ENCODE measurements around the gene RALGPS1.

Gene RALGPS1

DNA sequence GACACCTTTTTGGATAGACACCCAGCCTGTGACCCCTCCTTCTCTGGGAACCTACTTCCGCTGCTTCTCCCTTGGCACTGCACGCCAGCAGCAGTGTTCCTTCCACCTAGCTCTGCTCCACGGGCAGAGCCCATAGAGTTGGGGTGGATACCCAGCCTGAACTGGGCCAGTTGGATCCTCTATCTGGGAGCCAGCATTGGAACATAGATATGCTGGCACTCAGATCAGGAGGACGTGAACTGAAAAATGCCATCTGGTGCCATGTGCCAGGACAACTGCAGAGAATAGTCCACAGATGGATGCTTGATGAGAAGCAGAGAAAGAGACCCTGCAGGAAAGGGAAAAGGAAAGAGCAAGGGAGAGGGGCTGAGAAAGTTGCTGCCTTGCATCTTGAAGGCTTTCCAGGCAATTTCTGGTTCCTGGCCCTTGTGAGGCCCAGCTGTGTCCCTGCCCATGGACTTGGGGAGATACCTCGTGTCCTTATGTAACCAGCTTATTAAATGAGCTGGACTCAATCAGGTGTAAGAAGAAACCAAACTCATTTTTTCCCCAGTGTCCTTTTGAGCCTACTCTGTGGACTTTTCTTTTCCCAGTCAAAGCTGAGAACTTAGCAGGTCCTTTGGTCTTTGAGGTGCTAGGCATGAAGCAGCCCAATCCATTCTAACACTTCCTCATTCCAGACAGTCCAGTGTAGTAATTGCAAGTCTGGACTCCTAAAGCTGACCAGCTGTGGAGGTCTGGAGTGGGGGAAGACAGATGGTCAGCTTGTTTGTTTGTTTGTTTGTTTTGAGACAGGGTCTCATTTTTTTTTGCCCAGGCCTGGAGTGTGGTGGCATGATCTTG is 168.8 kb downstream of the RALGPS1 start:
- no peak for DNase-seq

DNA sequence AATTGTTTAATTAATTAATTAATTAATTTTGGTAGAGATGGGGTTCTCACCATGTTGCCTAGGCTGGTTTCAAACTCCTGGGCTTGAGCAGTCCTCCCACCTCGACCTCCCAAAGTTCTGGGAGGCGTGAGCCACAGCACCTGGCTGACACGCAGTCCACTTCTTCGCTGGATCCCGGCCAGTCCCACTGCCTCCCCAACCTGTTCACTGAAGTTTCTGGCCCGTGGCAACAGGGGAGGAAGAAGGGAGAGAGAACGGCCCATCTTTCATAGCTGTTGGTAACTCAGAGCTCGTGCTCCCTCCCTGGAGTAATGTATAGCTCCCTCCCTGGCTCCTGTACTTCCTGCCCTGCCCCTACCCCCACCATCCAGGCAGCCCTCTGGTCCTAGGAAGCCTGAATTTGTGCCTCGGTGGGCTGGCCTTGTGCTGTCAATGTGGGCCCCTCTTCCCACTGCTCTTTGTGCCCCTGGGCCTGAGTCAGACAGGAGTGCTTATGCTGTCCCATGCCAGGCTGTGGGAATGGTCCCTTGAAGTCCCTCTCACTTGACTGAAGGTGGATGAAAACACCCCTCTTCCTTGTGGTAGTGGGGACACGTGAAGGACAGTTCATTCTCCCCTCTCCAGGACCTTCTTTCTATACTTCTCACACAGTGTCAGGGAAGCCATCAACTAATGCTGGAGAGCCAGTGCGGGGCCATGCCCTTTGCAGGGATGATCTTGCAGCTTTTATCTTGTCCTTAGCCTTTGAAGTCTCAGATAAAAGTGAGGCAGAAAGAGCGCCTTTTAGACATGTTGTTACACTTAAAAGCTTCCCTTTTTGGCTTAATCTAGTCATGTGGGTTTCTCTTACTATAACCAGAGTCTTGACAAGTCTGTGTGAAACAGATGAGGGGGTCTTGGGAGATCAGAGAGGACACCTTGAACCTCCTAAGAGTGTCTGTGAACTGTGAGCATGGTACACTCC is 169.8 kb downstream of the RALGPS1 start:
- DNase-seq = no peak

DNA sequence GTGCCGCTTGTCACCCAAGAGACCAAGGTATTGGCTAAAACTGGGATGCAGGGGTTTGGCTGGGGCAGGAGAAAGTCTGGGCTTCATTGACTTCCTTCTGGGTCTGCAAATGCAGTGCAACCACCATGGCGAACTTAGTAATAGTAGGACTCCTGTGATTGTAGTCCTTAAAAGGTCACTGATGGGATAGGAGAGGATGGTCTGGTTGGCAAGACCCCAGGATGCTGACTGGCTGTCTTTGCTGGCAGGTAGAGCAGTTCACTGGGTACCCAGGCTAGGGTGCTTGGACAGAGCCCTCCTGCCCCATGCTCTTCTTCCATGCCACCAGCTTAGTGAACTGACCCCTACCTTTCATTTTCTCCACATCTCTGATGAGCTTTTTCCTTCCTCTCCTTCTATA is 170.6 kb downstream of the RALGPS1 start:
- DNase-seq = no peak

DNA sequence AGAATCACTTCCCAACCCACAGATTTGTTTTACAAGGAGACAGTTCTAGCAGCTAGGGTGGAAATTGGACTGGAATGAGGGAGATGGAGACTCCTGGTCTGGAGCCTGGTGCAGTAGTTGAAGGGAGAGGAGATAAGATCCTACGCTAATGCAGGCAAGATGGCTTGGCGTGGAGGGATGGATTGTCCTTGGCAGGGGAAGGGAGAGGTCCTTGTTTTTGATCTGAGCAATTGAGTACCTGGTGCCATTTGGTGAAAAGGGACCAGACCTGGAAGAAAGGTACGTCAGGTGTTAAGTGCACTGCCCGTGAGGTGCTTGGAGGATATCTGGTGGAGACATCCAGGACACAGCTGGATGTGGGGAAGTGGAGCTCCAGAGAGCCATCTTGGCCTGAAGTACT is 172.2 kb downstream of the RALGPS1 start:
- DNase-seq = no peak

DNA sequence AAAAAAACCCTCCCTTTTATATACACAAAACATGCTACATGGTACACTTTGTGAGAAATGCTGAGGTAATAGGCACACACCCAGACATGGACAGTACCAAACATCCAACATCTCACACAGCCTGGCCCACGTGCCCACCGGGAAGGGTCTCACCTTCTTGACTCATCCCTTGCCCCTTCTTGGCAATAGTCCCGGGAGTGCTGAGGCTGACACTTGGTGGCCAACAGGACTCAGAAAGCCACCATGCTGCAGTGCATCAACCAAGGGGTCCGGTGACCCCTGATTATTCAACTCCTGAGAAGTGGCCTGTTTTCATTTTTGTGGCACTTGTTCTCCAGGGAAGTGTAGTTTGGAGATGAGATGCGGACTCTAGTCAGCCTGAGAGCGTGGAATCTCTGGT is 172.8 kb downstream of the RALGPS1 start:
- DNase-seq = no peak

DNA sequence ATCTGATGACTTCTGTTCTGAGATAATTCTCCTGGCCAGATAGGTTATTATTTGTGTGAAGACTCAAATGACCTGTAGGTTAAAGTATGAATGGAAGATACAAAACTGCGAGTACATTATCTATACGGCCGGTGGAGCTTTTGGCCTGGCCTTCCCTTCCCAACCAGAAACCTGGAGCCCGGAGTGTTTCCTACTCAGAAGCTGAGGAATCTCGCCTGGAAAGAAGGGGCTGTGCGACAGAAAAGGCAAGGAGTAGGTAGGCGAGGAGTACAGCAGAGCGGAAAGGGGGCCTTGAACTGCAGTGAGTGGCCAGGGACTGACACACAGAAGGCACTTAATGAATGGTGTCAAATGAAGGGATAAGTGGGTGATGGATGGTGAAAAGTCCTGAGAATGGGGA is 173.3 kb downstream of the RALGPS1 start:
- DNase-seq = no peak

DNA sequence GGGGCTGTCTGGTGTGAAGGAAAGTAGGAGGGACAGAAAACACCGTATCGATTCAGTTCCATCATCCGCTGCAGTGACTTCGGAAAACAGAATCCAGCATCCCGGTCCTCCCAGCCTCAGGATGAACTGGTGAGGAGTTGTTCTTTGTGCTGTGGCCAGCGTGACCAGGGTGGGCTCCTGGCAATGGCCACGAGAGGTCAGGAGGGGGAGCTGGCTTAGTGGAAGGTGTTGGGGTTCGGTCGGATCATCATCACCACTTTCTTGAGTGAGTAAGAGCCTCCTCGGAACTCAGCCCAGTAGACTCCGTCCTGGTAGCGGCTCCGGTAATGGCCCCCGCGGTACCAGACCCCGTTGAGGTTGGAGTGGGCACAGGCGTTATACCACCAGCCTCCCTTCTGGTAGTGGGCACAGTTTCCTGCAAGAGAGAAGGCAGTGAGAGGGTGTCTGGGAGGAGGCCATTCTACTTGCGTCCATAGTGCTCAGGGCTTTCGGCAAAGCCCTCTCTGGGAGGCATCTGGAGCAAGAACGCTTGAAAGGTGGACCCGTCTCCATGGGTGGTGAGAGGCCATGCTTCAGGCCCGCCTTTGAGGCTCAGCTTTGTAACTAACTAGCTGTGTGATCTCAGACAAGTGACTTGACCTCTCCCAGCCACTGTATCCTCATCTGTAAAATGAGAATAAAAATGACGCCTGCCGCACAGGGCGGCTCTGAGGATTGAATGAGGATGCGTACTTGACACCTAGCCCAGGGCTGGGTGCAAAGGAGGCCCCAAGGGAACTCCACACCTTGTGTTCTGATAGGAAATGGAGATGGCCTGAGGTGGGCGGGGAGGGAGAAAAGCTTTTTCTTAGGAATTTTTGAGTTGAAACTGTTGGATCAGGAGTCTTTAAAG is 174.4 kb downstream of the RALGPS1 start:
- no peak for DNase-seq

DNA sequence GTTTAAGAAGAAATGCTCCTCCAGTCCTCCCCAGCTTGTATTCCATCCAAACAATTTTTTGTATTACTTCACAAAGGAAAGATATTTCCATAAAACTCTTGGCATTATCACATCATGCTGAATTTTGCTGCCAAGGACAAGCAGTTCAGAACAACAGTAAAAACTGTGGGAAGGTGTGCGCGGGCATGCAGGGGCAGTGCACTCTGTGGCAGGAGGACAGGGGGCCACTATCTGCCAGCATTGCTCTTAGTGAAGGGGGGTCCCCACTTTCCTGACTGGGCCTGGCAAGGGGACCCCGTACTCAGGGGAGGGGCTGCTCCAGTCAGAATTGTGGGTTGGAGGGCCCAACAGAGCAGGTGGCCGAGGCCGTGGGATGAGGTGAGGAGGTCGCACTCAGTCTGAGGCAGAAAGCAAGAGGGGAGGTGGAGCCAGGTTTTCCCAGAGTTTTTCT is 175.1 kb downstream of the RALGPS1 start:
- DNase-seq = no peak

DNA sequence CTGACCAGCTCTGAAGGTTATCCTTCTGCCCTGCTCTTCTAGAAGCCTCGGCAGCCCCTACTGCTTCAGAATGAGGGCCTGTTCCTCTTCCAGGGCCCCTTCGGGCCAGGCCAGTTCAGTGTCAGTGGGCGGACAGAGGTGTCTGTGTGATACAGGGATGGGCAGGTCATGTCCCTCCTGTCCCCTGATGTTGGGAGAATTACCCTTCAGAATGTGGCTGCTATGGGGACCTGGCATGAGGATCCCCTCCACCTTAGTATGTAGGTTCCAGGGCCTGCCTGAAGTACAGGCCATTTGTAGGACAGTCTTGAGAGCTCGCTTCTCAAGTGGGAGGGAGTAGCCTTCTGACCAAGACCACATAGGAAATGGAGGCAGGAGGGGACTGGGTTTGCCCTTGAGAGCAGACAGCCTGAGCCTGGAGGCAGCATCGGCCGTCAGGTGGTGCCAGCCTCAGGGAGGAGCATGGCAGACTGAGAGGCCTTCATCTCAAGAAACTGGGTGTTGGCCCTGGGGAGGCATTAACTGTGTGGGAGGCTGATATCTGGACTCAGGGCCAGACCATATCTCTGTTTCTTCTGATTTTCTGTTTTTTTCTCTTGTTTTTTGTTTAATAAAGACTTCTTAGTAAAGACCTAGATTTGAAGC is 175.9 kb downstream of the RALGPS1 start:
- no peak for DNase-seq

DNA sequence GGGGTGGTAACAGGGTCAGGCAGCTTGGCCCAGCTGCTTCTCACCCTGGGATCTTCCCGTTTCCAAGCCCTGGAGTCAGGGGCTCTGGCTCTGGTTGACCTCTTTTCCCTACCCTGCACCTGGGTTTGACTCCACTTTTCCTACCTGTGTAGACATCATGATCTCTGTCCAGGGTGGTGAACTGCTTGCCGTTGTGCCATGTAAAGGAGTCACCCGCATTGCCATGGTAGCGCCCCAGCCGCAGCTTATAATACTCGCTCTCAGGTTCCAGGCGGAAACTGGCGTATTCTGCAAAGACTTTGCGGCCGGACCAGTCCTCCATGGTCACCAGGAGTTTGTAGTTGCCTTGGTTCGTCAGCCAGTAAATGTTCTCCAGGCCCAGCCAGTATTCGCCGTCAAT is 176.9 kb downstream of the RALGPS1 start:
- DNase-seq = no peak

DNA sequence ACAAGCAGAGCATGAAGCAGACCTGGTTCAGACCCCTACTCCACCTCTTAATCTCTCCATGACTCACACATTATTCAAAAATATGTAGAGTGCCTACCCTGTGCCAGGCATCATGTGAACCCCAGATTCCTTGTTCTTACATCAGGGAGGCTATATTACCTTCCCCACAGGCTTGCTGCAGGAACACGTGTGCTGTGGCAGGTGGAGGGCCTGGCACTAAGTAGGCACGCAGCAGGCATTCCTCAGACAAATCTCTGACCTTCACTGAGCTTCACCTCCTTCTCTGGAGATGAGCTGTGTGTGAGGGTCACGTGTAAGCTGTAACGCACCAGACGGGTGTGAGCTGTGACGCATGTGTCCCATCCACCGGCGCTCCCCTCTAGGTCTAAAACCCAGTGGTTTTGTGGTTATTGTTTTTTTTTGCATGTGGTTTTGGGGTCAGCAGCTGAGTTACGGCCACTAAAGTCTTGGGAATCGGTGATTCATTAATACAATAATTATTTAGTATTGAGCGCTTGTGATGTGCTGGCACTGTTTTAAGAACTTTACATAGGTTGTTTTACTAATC is 177.5 kb downstream of the RALGPS1 start:
- DNase-seq = no peak

DNA sequence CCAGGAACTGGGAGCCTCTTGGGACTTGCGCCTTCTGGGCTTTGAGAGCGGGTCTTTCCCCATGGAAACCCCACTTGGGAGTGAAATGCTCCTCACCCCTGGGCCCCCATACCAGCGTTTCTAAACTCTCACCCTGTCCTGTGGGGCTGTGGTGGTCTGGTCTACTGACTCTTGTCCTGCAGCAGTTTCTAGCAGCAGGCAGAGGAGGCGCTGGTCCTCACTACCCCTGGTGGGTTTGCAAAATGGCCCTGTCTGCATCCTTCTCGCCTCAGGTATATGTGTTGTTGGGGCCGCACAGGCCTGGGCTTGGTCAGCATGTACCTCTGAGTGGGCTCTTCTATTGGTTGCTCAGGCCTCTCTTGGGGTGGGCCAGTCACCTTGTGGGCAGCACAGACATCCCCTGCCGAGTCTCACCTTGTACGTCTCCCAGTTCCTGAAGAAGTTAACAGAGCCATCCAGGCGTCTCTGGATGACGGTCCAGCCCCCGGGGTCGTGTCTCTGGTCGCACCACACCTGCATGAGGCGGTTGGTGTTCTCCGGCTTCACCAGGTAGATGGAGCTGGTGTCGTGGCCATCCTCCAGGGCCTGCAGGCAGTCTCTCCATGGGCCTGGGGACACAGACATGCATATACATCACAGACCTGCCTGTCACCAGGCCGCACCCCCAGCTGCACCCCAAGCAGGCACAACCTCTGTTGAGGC is 178.9 kb downstream of the RALGPS1 start:
- DNase-seq = no peak

DNA sequence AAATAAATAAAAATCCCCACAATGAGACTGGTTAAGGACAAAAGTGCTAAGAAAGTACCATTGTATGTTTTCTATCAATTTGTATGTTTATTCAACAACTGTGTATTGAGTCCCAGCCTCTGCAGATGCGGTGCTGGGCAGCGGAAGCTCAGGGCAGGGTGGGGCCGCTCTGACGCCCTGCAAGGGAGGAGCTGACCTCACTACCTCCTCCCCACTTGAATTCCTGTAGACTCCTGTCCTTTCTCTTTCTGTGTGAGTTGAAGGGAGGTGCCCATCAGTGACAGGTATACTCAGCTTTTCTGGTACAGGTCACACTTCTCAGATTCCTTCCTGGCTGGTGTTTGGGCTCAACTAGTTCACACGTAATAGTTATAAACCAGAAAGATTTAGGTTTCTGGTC is 180.8 kb downstream of the RALGPS1 start:
- no peak for DNase-seq

DNA sequence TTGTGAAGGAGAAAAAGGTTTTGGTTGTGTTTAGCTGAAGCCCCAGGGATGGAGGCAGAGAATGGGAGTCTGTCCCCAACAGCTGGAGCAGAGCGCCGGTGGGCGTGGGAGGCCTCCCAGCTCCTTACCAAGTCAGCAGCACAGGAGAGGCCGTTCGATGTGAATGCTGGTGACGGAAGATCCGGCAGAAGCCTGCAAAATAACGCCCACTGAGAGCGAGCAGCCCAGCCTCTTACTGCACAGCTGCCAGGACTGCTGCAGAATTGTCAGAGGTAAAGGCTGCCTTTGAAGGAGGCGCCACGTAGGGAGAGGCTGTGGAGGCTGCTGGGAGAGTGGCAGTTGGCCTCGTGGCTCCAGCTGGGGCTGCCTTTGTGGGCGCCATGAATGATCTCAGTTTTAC is 181.6 kb downstream of the RALGPS1 start:
- no peak for DNase-seq

DNA sequence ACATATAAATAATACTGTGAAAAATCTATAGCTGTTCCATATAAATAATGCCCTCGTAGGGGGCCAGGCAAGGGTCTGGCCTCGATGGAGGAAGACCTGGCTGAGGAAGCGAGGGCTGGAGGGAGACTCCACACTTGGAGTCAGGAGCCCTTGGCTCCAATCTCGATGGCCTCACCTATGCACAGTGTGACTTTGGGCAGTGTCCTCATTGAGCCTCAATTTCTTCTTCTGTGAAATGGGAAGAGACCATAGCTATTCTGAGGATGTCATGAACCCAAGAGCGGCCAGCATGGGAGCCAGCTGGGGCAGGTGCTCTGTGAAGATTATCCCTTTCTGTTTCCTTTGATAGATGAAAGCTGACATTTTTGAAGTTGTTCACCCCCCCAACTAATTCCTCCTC is 183.1 kb downstream of the RALGPS1 start:
- DNase-seq = no peak

DNA sequence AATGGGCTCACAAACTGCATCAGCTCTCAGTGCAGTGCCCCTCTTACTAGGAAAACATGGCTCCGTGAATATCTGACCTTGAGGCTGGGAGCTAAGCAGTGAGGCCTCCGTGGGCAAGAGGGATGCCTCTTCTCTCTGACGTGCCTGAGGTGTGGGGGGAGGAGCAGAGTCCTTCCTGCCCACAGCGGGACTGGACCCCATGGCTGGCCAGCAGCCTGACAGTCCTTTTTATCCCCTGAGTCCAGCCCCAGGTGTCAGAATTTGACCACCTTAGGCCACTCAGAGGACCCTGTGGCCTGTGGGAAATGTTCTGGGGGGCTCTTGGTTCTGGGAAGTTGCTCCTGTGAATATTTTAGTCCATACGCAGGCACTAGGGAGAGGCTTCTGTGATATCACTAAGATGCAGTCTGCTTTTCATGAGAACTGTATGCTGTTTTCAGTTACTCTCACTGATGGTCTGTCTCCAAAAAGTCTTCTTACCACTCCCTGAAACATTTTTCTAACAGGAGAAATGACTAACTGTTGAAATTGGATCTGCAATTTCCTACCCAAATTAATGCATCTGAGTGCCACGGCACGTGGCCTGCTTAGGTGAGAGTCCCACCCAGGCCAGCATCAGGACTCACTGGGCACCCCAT is 184.5 kb downstream of the RALGPS1 start:
- no peak for DNase-seq

DNA sequence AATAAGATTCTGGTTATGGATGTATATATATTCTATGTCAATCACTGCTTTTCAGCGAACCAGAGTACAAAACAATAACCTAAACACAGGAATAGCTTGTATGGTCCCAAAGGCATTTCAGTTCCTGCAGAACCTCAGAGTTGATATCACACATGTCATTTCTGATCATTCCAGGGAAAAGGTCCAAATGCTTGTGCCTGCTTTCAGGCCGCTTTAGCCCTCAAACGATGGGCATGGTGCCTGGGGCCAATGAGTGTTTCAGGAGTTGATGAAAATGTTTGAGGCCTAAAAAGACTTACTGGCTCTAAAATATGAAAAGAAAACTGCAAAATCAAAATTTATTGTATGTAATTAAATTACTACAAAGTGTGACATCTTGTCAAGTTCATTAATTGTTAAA is 185.1 kb downstream of the RALGPS1 start:
- no peak for DNase-seq

DNA sequence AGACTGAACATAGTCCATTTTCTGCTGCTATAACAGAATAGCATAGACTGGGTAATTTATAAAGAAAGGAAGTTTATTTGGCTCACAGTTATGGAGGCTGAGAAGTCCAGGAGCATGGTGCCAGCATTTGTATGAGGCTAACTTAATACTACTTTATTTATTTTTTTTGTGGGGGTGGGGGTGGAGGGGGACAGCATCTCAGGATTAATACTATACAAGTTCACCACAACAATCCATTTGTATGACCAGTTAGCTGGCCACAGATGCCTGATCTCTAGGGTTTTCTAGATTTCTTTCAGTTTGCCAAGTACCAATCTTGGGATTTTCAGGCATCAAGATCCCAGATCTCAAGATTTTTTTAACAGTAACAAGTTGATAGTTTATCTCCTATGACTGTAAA is 187.6 kb downstream of the RALGPS1 start:
- DNase-seq = no peak

DNA sequence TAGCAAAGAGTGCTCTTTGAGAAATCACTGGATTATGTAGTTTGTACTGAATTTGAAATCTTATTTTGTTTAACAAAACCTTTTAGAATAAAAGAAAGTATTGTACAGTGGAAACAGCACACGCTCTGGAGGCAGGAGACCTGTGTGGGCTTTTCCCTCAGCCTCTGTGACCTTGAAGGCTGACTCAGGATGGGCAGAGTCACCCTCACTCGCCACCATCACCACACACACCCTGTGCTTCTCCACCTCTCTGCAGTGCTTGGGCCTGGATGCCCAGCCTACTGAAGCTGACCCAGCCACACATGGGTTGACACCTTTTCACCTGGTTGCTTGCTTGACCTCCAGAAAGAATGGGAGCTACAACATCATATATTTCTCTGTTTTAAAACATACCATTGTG is 188.2 kb downstream of the RALGPS1 start:
- DNase-seq = no peak

DNA sequence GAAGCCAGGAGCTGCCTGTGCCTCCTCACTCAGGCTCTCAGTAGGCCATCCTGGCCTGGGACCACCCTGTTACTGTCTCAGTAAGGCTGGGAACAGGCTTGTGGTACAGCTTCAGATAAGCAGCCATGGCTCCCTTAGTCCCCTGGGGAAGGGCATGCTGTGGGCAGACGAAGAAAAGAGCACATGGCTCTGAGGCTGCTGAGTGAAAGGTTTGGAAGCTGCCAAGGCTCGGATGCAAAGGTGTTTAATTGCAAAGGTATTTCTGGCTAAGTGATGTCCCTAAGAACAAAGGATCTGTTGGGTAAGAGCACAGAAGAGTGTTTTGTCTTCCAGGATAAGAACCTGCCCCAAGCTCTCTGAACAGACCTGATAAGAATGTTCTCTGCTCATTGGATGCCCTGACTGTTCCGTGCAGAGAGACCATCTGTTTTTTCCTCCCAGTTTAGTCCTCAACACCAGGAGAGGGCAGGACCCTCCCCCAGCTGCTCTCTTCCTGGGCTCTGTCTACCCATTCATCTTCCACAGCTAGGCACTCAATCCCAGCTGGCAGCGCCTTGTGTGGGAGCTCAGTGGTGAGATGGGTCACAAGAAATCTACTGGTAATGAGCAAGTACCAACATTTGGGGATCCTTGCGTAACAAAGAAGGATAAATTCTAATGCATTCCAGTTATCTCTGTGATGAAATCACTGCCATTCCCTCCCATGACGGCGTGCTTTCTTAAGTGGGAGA is 190.2 kb downstream of the RALGPS1 start:
- DNase-seq = no peak

All from fibroblast of skin of back (primary cell).